Activated naive CD4-positive, alpha-beta T cell (primary cell): ENCODE measurements around the gene TRIM65.
"Not testable (repeated sequence)": the region's sequence is repeated elsewhere in the genome, so short reads cannot be mapped to it uniquely, and the experiment has no call there.

ENCODE experiments used
- DNase-seq, 4 experiments: peaks; one replicate each; lab custom pipeline; 2025; lab: John Stamatoyannopoulos, UW

The TRIM65 gene

DNA sequence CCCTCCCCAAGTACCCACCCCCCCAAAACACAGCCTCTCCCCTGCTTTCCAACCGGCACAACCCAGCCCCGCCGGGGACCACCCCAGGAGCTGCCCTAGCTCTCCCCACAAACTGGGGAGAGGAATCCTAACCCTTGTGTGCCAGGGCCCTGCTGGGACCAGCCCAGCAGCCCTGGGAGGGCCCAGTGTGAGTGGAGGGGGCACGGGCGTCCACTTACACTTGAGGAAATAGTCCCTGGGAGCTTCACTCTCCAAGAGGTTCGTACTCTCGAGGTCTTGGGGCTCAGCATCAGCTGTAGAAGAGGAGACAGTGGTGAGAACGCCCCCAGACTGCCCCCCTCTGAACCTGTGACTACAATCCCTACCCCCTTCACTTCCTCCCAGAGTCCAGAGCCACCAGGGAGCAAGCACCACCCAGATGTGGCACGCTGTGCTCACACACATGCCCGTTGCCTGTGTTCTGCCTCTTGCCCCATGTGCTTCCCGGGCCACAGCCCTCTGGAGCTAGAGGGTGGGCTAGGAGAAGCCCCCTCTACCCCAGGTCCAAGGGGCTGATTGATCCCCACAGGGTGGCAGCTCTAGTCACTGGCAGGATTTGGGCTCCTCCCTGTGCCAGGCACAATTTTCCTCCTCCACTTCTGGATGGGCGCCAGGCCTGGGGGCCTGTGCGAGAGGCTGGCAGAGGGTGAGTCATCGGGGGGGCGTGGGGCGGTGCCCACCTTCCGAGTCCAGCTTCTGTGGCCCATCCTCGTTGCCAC is 21.4 kb downstream of the TRIM65 start:
- DNase-seq = no peak

GRCh38 chr17:75874323-75875181 is 22.2 kb downstream of the TRIM65 start:
- DNase-seq = no peak

DNA sequence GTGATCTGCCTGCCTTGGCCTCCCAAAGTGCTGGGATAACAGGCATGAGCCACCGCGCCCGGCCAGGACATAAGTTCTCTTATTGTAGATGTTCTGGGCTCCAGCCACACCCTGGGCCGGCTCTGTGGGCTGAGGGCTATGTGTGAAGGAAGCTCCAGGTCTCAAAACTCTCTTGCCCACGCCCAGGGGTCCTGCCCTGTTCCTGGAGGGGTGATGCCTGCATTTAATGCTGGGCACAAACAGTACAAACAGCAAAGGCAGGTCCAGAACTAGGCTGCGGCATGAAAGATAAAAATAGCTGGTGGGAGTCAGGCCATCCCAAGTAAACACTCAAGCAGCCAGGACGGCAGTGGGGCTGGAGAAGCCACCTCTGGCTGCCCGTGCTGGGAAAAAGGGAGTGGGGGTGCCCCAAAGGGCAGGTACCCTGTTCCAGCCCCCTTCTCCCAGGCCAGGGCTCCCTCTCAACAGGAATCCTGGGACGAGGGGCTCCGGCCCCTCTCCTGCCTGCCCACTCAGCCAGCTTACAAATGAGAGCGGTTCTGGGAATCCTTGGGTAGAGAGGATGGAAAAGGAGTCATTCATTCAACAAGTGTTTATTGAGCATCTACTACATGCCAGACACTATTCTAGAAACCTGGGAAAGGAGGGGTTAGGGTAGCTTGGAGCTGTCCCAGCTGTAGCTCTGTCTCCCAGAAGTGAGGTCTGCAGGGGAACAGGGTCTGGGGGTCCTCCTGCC is 23.0 kb downstream of the TRIM65 start:
- no peak for DNase-seq

DNA sequence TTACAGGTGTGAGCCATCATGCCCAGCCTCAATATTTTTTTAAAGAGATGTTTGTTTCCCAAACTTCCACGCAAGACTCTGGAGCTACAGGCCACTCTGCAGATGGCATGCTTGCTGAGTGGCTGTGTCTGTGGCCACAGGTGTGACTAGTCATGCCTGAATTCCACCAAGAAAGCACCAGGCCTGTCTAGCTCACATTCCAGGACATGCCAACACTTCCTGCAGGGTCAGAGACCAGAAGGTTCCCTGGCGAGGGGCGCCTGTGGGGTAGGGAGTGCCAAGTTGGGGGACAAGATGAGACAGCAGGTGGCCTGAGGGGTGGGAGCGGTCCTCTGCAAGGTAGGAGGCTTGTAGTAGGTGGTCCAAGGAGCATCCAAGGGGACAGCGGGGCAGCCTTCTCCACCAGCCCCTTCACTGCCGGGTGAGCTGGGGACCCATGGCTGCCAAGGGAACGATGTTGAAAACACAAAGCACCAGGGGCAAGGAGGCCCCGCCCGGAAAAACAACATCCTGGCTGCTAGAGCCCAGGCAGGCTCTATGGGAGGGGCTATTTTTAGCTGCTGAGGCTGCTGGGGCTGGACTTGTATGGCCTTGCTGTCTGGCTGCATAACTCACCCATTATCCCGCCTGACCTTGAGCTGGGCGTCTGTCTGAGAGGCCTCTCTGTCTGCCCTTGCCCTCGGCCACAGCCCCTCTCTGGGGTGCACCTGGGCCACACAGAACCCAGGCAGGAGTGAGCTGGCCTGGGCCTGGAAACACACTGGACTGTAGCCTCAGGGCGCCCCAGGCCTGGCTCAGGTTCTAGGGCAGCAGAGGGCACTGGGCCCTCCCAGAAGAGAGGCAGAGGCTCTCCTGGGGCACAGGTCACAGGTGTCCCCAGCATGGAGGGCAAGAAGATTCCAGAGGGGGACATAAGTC is 24.1 kb downstream of the TRIM65 start:
- peak in 2 of 4 experiments; percentile 52 to 60 for DNase-seq

DNA sequence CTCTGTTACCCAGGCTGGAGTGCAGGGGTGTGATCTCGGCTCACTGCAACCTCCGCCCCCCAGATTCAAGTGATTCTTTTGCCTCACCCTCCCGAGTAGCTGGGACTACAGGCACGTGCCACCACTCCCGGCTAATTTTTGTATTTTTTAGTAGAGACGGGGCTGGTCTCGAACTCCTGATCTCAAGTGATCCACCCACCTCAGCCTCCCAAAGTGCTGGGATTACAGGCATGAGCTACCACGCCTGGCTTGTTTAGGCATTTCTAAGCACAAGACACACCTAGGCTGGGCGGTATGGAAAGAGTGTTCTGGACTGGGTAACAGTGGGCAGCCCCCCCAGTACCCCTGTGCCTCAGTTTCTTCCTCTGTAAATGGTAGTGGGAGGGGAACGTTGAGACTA is 26.5 kb downstream of the TRIM65 start:
- DNase-seq = not testable (repeated sequence)

DNA sequence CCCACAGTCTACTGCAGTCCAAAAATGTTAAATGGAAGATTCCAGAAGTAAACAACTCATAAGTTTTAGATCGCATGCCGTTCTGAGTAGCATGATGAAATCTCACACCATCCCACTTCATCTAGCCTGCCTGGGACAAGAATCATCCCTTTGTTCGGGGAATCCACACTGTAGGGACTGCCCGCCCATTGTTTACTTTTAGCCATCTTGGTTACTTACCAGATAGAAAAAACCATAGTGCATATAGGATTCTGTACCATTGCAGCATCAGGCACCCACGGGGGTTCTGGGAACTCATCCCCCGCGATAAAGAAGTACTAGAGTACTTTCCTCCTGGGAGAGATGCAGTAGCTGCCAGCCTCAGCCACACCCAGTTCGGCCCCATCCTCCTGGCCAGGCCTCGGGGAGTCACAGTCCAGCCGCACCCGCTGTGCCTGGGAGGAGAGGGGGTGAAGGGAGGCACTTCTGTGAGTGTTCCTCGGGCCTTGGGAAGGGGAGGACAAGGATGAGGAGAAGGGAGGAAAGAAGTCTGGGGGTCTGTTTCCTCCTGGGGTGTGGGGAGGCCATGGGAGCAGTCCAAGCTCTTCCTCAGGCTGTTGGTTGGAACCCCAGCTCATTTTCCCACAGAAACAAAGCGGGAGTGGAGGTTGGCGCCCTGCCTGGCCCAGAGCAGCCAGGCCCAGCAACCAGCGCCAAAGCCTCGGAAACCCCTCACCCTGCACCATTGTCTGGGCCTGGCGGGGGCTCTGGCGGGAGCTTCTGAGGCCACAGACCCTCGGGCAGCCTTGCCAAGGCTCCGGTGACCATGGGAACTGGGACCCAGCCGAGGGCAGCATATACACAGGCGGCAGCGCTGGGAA is 27.2 kb downstream of the TRIM65 start:
- DNase-seq = no peak

- DNase-seq = not testable (repeated sequence)
Observed at GRCh38 chr17:75868730-75869281, 27.9 kb downstream of the TRIM65 start.

DNA sequence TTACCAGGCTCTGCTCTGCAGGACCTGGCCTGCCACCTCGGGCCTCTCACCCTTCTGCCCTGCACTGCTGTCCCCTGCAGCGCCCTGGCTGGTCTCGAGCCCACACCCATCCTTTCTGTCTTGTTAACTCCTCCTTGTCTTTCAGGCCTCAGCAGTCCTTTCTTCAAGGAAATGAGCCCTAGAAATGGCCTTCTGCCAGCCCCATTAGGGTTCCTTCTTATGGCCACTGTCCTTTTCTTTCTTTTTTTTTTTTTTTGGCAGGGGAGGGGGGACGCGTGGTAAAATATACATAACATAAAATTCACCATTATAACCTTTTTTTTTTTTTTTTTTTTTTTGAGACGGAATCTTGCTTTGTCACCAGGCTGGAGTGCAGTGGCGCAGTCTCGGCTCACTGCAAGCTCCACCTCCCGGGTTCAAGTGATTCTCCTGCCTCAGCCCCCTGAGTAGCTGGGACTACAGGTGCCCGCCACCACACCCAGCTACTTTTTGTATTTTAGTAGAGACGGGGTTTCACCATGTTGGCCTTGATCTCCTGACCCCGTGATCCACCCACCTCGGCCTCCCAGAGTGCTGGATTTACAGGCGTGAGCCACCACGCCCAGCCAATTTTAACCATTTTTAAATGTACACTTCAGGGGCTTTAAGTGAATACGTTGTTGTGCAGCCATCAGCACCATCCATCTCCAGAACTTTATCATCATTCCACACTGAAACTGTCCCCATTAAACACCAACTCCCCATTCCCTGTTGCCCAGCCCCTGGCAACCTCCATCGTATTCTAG is 31.2 kb downstream of the TRIM65 start:
- not testable (repeated sequence) for DNase-seq

DNA sequence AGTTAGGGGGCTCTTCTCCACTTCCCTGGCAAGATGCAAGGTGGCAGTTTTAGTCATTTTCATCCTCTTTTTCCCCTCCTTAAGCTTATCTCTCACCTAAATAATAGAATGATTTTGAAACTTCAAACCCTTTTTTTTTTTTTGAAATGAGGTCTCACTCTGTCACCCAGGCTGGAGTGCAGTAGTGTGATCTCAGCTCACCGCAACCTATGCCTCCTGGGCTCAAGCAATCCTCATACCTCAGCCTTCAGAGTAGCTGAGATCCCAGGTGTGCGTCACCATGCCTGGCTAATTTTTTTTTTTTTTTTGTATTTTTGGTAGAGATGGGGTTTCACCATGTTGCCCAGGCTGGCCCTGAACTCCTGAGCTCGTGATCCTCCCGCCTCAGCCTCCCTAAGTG is 31.9 kb downstream of the TRIM65 start:
- DNase-seq = not testable (repeated sequence)

DNA sequence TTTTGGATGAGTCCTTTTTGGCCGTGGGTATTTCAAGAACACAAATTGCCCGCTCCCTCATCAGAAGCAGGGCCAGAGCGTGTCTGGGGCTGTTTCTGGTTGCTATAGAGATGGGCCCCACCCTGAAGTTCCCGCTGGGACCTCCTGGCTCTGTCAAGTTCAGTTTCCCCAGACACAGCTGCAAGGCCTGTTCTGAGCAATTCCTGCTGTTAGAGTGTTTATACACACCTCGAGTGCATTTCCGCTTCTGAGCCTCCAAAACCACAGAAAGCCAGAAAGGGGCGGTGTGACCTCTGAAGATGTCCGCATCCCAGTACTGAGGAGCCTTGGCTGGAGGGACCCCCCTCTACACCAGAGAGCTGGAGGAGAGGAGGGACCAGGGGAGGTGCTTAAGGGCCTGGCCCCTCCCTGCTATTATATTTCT is 32.3 kb downstream of the TRIM65 start:
- no peak for DNase-seq

- no peak for DNase-seq
Observed at GRCh38 chr17:75861927-75862317, 34.8 kb downstream of the TRIM65 start.

DNA sequence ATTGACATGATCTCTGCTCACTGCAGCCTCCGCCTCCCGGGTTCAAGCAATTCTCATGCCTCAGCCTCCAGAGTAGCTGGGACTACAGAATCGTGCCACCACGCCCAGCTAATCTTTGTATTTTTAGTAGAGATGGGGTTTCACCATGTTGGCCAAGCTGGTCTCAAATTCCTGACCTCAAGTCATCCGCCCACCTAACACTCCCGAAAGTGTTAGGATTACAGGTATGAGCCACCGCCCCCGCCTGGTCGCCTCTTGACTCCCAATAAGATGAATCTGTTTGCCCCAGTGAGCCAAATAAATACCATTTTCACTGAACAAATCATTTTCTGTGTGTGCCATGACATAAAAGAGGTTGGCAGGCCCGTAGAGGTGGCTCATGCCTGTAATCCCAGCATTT is 37.4 kb downstream of the TRIM65 start:
- DNase-seq = not testable (repeated sequence)

DNA sequence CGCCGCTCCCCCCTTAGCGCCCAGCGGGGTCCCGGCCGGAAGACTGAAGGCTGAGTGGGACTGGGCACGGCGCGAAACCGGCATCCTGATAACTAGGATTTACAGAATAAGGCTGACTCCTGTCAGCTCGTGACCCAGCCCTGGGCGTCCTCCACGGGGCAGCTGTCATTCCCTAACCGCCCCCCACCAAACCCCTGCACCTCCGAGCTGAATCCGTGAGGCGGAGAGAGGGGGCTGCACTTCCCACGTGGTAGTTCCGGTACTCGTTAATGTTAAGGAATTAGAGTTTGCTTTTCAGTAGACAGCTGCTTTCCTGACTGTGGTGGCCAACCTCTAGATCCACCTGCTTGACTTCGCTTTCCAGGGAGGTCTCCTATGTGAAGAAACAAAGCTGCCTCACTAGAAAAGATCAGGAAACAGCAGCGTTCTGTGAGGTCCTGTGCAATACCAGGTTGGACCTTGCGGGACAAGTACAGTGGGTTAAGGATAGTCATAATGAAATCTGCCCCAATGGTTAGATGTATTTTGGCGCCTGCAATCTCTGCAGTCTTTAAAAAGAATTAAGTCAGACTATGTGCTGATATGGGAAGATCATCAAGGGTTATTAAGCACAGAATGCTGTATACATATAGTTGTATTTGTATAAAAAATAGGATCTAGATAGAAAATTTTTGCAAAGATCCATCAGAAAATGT is 40.5 kb downstream of the TRIM65 start:
- peak in 2 of 4 experiments; percentile 33 to 55 for DNase-seq

DNA sequence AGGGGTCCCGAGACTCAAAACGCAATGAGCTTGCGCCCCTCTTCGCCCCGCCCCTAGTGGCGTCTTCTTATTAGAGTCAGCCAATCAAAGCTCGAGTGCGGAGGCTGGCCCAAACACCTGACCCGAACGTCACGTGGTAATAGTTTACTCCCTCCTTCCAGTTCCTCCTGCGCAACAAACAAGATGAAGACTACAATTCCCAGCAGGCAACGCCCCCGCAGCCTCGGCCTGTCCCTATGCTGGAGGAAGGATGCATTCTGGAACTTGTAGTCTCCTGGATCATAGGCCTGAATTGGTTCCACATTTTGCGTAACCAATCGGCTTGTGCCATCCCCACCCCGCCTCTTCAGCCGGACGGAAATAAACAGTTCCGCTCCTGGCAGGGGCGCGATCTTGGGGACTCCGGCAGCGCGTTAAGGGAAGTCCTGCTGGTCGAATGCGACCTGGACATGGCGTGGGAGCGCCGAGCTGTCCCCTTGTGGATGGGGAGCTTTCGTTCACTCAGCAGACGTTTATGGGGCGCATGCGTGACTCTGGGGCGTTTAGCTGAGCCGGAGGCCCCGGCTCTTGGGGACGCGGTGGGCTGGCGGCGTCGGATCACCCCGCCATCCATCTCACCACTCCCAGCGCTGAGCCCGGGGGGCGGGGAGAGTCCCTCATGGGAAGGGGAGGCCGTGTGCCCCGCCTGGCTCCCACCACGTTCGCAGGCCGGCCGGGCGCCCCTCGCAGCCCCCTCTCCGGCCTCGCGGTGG is 41.3 kb downstream of the TRIM65 start, which contains the start of gene WBP2:
Gene WBP2 (minus strand): TSS at position 26 of the 752 bp plus-strand sequence. CDS start 38 bp downstream, outside the sequence.
- peak; percentile 87 to 95 (median 91) for DNase-seq

- no peak for DNase-seq
Observed at GRCh38 chr17:75854881-75855309, 41.9 kb downstream of the TRIM65 start.

DNA sequence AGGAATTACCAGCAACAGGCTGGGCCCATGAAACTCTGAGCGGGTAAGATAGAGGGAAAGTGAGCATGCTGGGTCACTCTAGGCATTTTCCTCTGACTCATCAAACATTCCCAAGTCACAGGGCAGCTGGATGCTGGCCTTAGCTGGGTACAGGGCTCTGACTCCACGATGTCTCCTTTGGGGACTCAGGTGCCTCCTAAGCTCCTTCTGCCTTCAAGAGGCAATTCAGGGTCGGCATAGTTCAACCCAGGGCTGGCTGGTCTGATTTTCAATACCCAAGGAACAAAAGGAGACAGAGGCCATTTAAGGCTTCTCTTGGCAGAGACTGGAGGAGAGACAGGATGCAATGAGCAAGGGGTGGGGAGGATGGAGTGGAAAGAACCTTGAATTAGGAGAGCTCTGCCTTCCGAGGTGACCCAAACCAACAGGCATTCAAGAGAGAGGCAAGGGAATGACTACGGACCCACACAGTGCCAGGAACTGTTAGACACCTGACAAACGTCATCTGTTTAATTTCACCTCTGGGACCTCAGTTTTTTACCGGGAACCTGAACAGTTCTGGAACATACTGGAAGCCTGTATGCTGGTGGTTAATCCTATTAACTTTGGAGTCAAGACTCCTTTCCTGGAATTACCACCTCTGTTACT is 42.5 kb downstream of the TRIM65 start:
- DNase-seq = no peak

GRCh38 chr17:75853433-75853832 is 43.3 kb downstream of the TRIM65 start:
- no peak for DNase-seq
